Adipocyte (in vitro differentiated cells): ENCODE measurements around the gene MTA3.
"Not testable (repeated sequence)": the region's sequence is repeated elsewhere in the genome, so short reads cannot be mapped to it uniquely, and the experiment has no call there.

Experiments
- DNase-seq: peaks from one replicate; pipeline ENCODE4 v3.0.0-alpha.2; 2015; ENCODE audit warnings: low read depth
- H3K27me3 ChIP-seq: replicated peaks from 2 replicates; pipeline ENCODE4 v1.7.0; 2013; ENCODE audit warnings: mild to moderate bottlenecking, low read length, moderate library complexity; ENCODE audit not compliant: control insufficient read depth, insufficient read depth
- H3K36me3 ChIP-seq: 2 replicates; pipeline ENCODE4 v1.7.0; 2013; ENCODE audit warnings: low read length, mild to moderate bottlenecking, moderate library complexity; ENCODE audit not compliant: control insufficient read depth, insufficient read depth, severe bottlenecking
- H3K4me1 ChIP-seq: 2 replicates; pipeline ENCODE4 v1.7.0; 2013; ENCODE audit warnings: mild to moderate bottlenecking, low read length, moderate library complexity; ENCODE audit not compliant: control insufficient read depth, insufficient read depth
- H3K4me3 ChIP-seq: 2 replicates; pipeline ENCODE4 v1.7.0; 2013; ENCODE audit warnings: mild to moderate bottlenecking, low read length, moderate library complexity
- H3K9ac ChIP-seq: 2 replicates; pipeline ENCODE4 v1.7.0; 2013; ENCODE audit warnings: mild to moderate bottlenecking, low read length, moderate library complexity
- H3K9me3 ChIP-seq: 2 replicates; pipeline ENCODE4 v1.7.0; 2013; ENCODE audit warnings: mild to moderate bottlenecking, low read length, moderate library complexity; ENCODE audit not compliant: control insufficient read depth

Gene MTA3

DNA sequence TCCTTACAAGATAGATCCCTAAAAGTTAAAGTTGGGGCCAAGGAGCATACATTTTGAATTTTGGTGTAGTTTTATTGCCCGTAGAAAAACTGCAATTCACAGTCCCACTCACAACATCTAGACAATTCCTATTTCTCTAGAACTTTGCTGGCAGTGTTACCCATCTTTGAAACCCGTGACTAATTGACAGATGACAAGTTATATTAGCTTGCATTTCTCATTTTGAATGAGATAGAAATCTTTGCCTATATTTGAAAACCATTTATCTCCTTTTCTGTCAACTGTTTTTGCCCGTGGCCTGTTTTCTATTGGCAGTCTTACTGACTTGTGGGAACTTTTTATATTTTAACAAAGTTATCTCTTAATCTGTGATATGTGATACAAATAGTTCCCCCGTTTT lies 145.5 kb downstream of the MTA3 start:
- Histone ChIP-seq H3K36me3 (peaks cover 10% of the 10 kb centered on the region), H3K27me3 (no peaks in the 10 kb centered on the region), H3K4me3 (no peak overlapping the region), H3K4me1 (no peaks in the 10 kb centered on the region), H3K9ac (no peak overlapping the region), H3K9me3 (no peaks in the 10 kb centered on the region)
- no peak for DNase-seq

DNA sequence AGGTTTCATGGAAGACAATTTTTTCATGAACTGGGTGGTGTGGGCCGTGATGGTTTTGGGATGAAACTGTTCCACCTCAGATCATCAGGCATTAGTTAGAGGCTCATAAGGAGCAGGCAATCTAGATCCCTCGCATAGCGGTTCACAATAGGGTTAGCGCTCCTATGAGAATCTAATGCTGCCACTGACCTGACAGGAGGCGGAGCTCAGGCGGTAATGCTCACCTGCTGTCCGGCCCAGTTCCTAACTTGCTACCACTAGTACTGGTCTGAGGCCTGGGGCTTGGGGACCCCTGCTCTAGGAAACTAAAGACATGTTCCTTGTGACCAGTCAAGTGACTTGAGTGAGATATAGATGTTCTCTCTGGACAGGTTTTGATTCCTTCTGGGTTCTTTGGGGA lies 146.3 kb downstream of the MTA3 start:
- H3K4me1 ChIP-seq, result no peaks in the 10 kb centered on the region
- H3K27me3 ChIP-seq, result no peaks in the 10 kb centered on the region
- H3K9me3 ChIP-seq, result no peaks in the 10 kb centered on the region
- DNase-seq, result no peak
- H3K36me3 ChIP-seq, result peaks cover 2% of the 10 kb centered on the region
- H3K4me3 ChIP-seq, result no peak overlapping the region
- no peak overlapping the region for H3K9ac ChIP-seq

DNA sequence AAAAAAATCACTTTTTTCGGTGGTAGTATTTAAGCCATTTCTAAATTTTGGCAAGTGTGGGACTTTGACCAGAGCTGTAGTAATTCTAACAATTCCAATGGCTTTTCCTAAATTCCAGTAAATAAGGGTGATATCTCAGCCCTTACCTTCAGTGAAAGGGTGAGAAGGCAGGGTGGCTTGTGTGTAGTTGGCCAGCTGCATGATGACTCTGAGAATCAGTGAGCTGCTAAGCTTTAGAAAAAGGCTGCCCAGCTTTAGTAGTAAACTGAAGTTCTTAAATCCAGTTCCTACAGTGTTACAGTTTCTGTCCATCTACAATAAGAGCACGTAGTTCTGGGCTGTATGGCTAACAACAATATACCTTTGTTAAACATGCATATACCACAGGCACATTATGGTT lies 153.5 kb downstream of the MTA3 start:
- H3K4me1 ChIP-seq, result peaks cover 13% of the 10 kb centered on the region
- H3K9ac ChIP-seq, result no peak overlapping the region
- no peak overlapping the region for H3K4me3 ChIP-seq
- H3K36me3 ChIP-seq, result no peaks in the 10 kb centered on the region
- no peak for DNase-seq
- H3K27me3 ChIP-seq, result no peaks in the 10 kb centered on the region
- no peaks in the 10 kb centered on the region for H3K9me3 ChIP-seq

DNA sequence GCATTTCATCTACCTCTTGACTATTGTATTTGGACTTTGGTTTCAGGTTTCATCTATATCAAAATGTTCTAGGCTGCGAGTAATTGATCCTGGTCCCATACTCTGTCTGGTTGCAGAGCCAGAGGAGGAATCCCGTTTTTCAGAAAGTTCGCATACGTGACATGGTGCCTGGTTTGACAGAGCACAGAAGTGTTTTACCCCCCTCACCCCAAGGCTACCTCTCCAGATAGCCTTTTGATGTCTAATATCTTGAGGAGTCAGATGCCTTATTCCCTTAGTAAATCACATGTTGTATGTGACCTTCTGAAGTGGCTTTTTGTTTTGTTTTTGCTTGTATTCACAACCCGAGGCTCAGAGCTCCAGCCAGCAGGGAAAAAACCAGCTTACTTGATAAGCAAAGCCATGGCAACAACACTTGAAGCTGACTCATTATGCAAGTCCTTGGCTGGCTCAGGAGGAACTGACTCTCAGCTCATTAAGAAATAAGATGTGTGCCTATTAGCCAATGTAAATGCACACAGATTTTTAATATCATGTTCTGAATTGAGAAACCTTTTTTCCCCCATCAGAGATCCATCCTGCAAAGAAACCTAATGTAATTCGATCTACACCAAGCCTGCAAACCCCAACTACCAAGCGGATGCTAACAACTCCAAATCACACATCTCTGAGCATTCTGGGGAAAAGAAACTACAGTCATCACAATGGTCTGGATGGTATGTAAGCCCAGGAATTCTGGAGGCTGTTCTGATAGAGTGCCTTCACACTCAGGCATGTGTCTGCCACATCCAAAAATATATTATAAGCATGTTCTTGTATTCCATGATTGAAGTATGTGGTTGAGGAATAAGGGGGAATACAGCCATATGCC lies 154.1 kb downstream of the MTA3 start:
- Histone ChIP-seq H3K4me3 (peak overlapping the region; percentile 51), H3K4me1 (peaks cover 13% of the 10 kb centered on the region), H3K27me3 (no peaks in the 10 kb centered on the region), H3K36me3 (peaks cover 2% of the 10 kb centered on the region), H3K9ac (no peak overlapping the region), H3K9me3 (no peaks in the 10 kb centered on the region)
- DNase-seq, result peak; percentile 85

DNA sequence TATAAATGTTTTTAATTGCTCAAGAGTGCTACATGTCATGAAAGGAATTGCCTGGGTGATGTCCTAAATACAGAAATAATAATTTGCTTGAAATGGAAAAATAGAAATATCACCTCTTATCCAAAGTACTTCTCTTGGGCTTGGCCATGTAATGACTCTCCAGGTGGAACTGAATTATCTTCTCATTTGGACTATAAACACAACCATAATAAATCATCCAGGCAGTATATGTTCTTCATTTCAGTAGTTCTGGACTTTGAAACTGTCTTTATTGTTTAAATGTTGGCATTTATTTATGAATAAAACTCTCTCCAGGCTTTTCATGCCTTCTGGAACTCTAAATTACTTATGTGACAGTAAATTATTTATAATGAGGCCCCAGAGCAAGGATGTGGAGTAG lies 155.0 kb downstream of the MTA3 start:
- peaks cover 13% of the 10 kb centered on the region for H3K4me1 ChIP-seq
- no peak overlapping the region for H3K4me3 ChIP-seq
- H3K9me3 ChIP-seq, result no peaks in the 10 kb centered on the region
- no peaks in the 10 kb centered on the region for H3K27me3 ChIP-seq
- no peak overlapping the region for H3K9ac ChIP-seq
- no peak for DNase-seq
- H3K36me3 ChIP-seq, result peaks cover 2% of the 10 kb centered on the region

DNA sequence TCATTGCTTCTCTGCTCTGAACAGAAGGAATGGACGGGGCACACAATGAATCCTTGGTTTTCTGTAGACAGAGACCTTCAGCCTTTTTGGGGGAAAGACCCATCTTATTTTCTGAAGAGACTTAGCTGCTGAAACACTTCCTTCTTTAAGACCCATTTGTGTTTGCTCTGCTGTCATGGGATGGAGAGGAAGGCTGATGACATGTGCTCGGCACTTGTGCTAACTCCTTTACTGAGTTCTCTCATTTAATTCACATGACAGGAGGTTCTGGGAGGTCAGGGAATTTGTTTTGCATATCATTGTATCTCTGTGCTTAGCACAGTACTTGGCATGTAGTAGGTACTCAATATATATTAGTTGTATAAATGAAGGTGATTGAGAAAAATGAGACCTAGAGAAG lies 156.5 kb downstream of the MTA3 start:
- DNase-seq, result no peak

DNA sequence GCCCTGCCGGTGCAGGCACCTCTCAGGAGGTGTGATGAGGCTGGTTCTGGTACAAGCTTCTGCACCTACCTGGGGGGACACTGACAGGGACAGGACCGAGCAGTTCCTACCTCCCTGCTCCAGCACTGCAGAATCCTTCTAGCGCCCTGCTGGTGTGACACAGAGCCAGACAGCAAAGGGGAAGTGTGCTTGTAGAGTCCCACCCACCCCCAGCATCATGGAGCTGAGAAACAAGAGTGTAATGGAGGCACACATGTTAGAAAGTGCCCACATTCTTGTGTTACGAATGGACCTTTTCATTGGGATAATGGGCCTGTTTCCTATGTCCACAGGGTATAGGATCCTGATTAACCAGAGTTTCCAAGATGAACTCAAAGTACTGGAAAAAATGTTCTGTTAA lies 157.2 kb downstream of the MTA3 start:
- Histone ChIP-seq H3K4me1 (peaks cover 13% of the 10 kb centered on the region), H3K27me3 (no peaks in the 10 kb centered on the region), H3K36me3 (peaks cover 2% of the 10 kb centered on the region), H3K9ac (no peak overlapping the region), H3K9me3 (no peaks in the 10 kb centered on the region), H3K4me3 (no peak overlapping the region)
- DNase-seq, result no peak

More for the DNA sequence above, 156.5 kb downstream of the MTA3 start:
- no peak overlapping the region for H3K4me3 ChIP-seq
- no peaks in the 10 kb centered on the region for H3K9me3 ChIP-seq
- H3K36me3 ChIP-seq, result peaks cover 2% of the 10 kb centered on the region
- H3K27me3 ChIP-seq, result no peaks in the 10 kb centered on the region
- H3K4me1 ChIP-seq, result peaks cover 13% of the 10 kb centered on the region
- H3K9ac ChIP-seq, result no peak overlapping the region

DNA sequence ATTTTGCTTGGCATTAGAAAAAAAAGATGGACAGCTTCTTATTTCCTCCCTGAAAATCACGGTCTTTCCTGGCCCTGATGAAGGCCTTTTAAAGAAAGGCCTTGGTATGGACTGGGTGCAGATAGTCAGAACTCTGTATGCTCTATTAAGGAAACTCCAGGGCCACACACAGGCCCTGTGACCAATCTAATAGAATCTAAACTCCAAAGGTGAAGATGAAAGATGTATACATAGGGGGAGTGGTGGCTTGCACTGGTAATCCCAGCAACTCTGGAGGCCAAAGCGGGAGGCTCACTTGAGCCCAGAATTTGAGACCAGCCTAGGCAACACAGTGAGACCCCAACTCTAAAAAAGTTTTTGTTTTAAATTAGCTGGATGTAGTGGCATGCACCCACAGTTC lies 158.2 kb downstream of the MTA3 start:
- peaks cover 13% of the 10 kb centered on the region for H3K4me1 ChIP-seq
- DNase-seq, result no peak
- H3K36me3 ChIP-seq, result peaks cover 2% of the 10 kb centered on the region
- H3K27me3 ChIP-seq, result no peaks in the 10 kb centered on the region
- no peaks in the 10 kb centered on the region for H3K9me3 ChIP-seq
- H3K9ac ChIP-seq, result no peak overlapping the region
- H3K4me3 ChIP-seq, result no peak overlapping the region

DNA sequence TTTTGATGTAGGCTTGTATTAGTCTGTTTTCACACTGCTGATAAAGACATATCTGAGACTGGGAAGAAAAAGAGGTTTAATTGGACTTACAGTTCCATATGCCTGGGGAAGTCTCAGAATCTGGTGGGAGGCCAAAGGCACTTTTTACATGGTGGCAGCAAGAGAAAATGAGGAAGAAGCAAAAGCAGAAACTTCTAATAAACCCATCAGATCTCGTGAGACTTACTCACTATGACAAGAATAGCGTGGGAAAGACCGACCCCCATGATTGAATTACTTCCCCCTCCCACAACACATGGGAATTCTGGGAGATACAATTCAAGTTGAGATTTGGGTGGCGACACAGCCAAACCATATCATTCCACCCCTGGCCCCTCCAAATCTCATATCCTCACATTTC lies 162.9 kb downstream of the MTA3 start:
- peaks cover 10% of the 10 kb centered on the region for H3K36me3 ChIP-seq
- DNase-seq, H3K27me3 ChIP-seq, H3K4me3 ChIP-seq, H3K4me1 ChIP-seq, H3K9me3 ChIP-seq, H3K9ac ChIP-seq: not testable (repeated sequence)

DNA sequence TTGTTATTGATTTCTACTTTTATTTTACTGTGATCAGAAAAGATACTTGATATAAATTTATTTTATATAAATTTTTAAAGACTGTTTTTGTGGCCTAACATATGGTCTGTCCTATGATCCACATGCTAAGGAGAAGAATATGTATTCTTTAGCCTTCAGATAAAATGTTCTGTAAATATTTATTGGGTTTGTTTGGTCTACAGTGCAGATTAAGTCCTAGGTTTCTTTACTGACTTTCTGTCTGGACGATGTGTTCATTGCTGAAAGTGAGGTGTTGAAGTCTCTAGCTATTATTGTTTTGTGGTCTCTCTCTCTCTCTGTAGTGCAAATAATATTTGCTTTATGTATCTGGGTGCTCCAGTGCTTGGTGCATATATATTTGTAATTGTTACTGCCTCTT lies 165.4 kb downstream of the MTA3 start:
- H3K27me3 ChIP-seq, result no peaks in the 10 kb centered on the region
- H3K9me3 ChIP-seq, result peaks cover 7% of the 10 kb centered on the region
- H3K4me1 ChIP-seq, result peaks cover 3% of the 10 kb centered on the region
- H3K4me3 ChIP-seq, result no peak overlapping the region
- peaks cover 8% of the 10 kb centered on the region for H3K36me3 ChIP-seq
- no peak overlapping the region for H3K9ac ChIP-seq
- no peak for DNase-seq

DNA sequence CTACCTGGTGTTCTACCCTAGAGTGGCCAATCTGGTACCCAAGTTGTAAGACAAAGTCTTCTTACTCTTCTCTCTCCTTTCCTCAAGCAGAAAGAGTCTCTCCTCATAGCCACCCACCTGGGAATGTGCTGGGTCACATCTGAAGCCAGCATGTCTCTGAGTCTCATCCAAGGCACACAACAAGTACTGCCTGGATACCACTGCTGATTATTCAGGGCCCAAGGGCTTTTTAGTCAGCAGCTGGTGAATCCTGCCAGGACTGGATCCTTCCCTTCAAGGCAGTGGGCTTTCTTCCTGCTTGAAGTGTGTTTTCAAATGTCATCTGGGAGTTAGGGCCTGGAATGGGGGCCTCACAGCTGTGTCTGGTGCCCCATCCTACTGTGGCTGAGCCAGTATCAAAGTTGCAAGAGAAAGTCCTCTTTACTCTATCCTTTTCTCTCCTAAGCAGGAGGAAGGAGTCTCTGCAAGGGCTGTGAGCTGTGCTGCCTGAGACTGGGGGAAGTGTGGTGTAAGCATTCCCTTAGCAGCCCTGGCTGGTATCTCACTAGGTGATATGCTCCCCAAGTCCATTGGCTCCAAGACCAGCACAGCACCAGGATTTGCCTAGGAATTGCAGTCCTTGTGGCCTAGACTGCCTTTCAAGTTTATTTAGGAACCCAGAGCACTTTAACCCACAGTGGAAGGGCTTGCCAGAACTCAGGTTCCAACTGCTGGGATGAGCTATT lies 168.3 kb downstream of the MTA3 start:
- no peak overlapping the region for H3K4me3 ChIP-seq
- H3K4me1 ChIP-seq, result peaks cover 3% of the 10 kb centered on the region
- H3K9ac ChIP-seq, result no peak overlapping the region
- no peak for DNase-seq
- H3K27me3 ChIP-seq, result no peaks in the 10 kb centered on the region
- peaks cover 10% of the 10 kb centered on the region for H3K9me3 ChIP-seq
- H3K36me3 ChIP-seq, result peaks cover 8% of the 10 kb centered on the region
